HG03342 (cell line): Measurements from ENCODE around the gene PGA4.
"Not testable (repeated sequence)": the region's sequence is repeated elsewhere in the genome, so short reads cannot be mapped to it uniquely, and the experiment has no call there.

Experiments used
- ATAC-seq: cut with Tn5 transposase; IDR thresholded peaks from one replicate; pipeline ENCODE4 v1.9.1; 2021; ENCODE audit warnings: mild to moderate bottlenecking, moderate library complexity; ENCODE audit not compliant: unreplicated experiment

The PGA4 gene

GRCh38 chr11:61203873-61204272, 18.3 kb upstream of the PGA4 start:
- ATAC-seq: not testable (repeated sequence)

GRCh38 chr11:61204502-61205059, 17.6 kb upstream of the PGA4 start:
- ATAC-seq: not testable (repeated sequence)

GRCh38 chr11:61207636-61208310, 14.4 kb upstream of the PGA4 start:
- not testable (repeated sequence) for ATAC-seq

GRCh38 chr11:61210629-61211028, 11.5 kb upstream of the PGA4 start:
- ATAC-seq: not testable (repeated sequence)

- not testable (repeated sequence) for ATAC-seq
Measured at GRCh38 chr11:61211327-61211952, 10.7 kb upstream of the PGA4 start.

DNA sequence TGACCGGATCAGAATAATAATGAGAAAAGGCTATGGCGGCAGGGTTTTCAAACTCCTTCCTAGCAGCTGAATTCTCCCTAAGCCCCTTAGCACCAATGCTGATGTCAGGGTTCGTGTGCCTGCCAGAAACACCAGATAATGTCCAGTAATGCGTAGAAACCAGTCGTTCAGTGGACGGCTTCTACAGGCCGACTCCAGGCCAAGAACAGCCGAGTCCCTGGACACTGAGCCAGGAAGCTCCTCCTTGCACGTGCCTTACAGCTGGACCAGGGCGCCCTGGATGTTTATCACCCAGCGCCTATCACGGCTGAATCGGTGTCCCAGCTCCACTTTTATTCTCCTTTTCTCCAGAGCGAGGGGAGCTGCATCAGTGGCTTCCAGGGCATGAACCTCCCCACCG, 9.9 kb upstream of the PGA4 start:
- ATAC-seq: not testable (repeated sequence)

GRCh38 chr11:61213711-61214324, 8.3 kb upstream of the PGA4 start:
- ATAC-seq: not testable (repeated sequence)

DNA sequence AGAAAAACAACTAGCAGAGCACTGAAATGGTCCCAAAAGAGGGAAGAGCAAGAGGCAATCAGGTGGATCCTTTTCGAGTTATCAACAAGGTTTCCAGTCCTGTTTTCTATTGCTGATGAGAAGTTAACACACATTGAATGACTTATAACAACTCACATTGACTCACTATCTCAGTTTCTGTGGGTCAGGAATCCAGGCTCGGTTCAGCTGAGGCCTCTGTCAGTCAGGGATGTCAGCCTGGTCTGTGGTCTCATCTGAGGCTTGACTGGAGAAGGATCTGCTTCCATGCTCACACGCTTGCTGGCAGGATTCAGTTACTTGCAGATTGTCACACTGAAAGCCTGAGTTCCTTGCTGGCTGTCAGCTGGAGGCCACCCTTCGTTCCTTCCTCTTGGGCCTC, 3.8 kb upstream of the PGA4 start:
- ATAC-seq: not testable (repeated sequence)

- not testable (repeated sequence) for ATAC-seq
Measured at GRCh38 chr11:61219016-61219415, 3.1 kb upstream of the PGA4 start.

GRCh38 chr11:61222692-61223091, 545 bp downstream of the PGA4 start:
- not testable (repeated sequence) for ATAC-seq

DNA sequence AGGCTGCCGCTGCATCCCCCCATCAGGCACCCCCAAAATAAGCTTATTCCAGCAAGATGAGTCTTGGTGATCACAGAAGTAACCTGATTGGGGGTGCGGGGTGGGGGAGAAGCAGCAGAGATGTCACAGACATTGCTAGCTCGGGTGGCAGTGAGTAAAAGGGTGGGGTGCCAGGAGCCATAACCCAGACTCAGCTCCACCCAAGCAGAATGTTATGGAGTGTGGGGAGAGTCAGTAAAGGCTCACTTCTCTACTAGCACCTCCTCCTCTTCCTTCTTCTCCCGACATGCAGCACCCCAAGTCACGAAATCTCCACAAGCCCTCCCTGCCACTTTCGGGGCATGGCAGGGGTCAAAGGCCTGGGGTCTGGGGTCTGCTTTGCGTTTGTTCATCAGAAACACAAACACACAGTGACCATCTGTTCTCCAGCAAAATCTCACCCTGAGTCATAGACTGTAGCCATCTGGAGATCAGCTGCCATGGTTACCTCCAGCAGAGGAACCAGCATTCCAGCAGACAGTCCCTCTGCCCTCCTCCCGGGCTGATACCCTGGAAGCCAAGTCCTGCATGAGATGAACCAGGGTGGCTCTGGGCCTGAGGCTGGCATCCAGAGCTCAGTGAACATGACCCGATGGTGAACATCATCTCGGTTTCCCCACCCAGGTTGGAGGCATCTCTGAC, 4.5 kb downstream of the PGA4 start:
- not testable (repeated sequence) for ATAC-seq

DNA sequence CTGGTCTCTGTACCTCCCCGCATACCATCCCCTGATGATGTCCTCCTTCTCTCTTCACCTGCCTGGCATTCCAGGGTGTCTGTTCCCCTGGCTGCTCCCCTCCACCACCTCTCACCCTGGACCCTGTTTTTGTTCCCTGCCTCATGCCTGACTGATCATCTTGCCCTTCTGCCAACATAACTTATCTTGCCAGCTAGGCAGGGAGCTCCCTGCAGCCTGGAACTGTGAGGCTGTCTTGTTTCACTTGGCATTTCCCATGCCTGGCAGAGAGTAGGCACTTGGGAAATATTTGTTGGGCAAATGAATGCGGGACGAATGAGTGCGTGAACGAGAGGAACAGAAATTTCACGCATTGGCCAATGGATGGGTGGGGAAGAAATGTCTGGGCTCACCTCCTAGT, 7.3 kb downstream of the PGA4 start:
- not testable (repeated sequence) for ATAC-seq

GRCh38 chr11:61231033-61231432, 8.9 kb downstream of the PGA4 start:
- not testable (repeated sequence) for ATAC-seq

DNA sequence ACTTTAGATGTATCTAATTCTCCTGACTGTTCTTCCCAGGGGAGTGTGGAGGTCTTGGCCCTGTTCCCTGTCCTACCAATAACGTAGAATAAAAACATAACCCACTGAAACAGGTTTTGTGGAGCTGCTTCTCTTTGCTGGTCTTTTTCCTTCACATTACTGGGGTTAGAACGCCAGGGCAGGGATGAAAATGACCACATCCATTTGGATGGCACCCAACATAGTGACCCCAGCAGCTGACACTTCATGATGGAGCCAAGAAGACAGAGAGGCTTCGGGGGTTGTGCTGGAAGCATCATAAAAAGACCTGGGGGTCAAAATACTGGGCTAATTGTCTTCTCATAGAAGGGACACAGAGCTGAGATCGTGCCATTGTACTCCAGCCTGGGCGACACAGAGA, 9.4 kb downstream of the PGA4 start:
- ATAC-seq: not testable (repeated sequence)

DNA sequence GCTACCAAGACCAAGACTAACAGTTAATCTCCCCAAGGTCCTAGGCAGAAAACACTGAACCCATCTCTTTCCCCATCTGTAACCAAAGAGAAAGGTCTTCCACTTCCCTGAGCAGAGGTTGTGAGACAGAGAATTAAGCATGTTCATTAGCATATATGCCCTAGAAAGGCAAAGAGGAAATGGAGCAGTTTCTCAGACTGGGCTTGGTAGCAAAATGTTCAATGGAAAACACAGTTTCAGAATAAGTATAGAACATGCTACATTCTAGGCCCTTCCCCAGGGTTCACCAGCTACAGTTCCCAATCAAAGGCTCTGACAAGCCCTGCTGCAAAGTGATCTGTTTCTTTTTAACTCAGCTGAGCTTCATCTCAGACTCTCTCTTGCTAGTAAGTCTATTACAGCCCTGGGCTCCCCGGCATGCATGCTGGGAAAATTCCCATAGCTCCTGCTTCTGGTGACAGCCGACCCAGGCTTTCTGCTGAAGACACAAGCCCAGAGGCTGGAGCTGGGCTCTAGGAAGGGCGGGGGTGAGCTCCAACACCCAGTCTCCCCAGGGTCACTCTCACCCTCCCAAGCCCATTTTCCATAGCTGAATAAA, 10.5 kb downstream of the PGA4 start:
- not testable (repeated sequence) for ATAC-seq

GRCh38 chr11:61237130-61237529, 15.0 kb downstream of the PGA4 start:
- not testable (repeated sequence) for ATAC-seq

DNA sequence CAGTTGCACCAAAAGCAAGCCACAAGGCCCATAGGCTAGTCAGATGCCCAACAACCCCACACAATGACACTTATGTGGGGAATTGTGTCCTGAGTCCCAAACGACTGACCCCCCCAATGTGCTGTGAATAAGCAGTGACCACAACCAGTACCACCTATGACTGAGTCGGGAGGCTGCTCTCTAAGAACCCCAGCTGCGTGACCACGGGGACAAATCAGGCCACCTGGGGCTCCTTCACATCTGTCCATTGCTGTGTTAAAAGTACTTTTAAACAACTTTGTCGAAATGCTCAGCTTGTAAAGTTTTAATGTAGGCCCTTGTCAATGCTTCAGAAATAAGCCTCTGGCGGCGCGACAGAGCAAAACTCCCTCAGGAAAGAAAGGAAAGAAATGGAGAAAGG, 18.1 kb downstream of the PGA4 start:
- ATAC-seq: not testable (repeated sequence)

DNA sequence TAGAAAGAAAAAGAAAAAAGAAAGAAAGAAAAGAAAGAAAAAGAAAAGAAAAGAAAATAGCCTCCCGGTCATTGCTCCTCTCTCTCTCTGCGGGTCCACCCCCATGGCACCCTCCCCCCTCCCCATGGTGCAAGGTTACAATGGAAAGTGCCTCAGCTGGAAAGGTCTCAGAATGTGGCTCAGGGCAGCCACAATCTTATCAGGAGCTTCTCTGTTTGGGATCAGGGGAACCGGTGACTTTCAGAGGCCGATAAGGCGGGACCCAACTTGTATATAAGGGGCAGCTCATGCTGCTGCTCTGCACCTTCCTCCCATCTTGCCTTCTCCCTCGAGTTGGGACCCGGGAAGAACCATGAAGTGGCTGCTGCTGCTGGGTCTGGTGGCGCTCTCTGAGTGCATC, 18.7 kb downstream of the PGA4 start, which contains the start of gene PGA5:
Gene PGA5, plus strand, starts transcription at position 301 of the 400 bp plus-strand sequence. Its CDS starts 52 bp downstream, at position 353.
- not testable (repeated sequence) for ATAC-seq

- ATAC-seq: not testable (repeated sequence)
Measured at GRCh38 chr11:61241526-61241925, 19.4 kb downstream of the PGA4 start.

DNA sequence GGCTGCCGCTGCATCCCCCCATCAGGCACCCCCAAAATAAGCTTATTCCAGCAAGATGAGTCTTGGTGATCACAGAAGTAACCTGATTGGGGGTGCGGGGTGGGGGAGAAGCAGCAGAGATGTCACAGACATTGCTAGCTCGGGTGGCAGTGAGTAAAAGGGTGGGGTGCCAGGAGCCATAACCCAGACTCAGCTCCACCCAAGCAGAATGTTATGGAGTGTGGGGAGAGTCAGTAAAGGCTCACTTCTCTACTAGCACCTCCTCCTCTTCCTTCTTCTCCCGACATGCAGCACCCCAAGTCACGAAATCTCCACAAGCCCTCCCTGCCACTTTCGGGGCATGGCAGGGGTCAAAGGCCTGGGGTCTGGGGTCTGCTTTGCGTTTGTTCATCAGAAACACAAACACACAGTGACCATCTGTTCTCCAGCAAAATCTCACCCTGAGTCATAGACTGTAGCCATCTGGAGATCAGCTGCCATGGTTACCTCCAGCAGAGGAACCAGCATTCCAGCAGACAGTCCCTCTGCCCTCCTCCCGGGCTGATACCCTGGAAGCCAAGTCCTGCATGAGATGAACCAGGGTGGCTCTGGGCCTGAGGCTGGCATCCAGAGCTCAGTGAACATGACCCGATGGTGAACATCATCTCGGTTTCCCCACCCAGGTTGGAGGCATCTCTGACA, 23.3 kb downstream of the PGA4 start:
- not testable (repeated sequence) for ATAC-seq
